ENCODE data around the gene FLNC.

The FLNC gene

GRCh38 chr7:128846781-128847444, 16.7 kb downstream of the FLNC start:
- no peak for DNase-seq

GRCh38 chr7:128847721-128848211, 17.6 kb downstream of the FLNC start:
- DNase-seq = no peak

- no peak for DNase-seq
Observed at GRCh38 chr7:128848289-128849155, 18.3 kb downstream of the FLNC start.

- no peak for DNase-seq
Observed at GRCh38 chr7:128849156-128849515, 18.9 kb downstream of the FLNC start.

GRCh38 chr7:128849804-128850490, 19.7 kb downstream of the FLNC start:
- no peak for DNase-seq

GRCh38 chr7:128852537-128853254, 22.5 kb downstream of the FLNC start:
- DNase-seq = no peak

GRCh38 chr7:128853799-128854198, 23.6 kb downstream of the FLNC start:
- DNase-seq = no peak

GRCh38 chr7:128854396-128854795, 24.2 kb downstream of the FLNC start:
- DNase-seq = no peak

- no peak for DNase-seq
Observed at GRCh38 chr7:128855559-128855958, 25.4 kb downstream of the FLNC start.

- no peak for DNase-seq
Observed at GRCh38 chr7:128856001-128856718, 26.0 kb downstream of the FLNC start.

- no peak for DNase-seq
Observed at GRCh38 chr7:128858380-128859231, 28.4 kb downstream of the FLNC start.

GRCh38 chr7:128859232-128860157, 29.3 kb downstream of the FLNC start:
- no peak for DNase-seq

- no peak for DNase-seq
Observed at GRCh38 chr7:128860158-128861073, 30.2 kb downstream of the FLNC start.

- DNase-seq = no peak
Observed at GRCh38 chr7:128861957-128862570, 31.9 kb downstream of the FLNC start.

- DNase-seq = peak; percentile 93
Observed at GRCh38 chr7:128862571-128863432, 32.6 kb downstream of the FLNC start, which contains the start of gene ATP6V1F. Gene ATP6V1F (plus strand): TSS chr7:128862856. CDS start chr7:128862905, 49 bp downstream.

- DNase-seq = no peak
Observed at GRCh38 chr7:128863433-128863989, 33.3 kb downstream of the FLNC start.

GRCh38 chr7:128865303-128865702, 35.1 kb downstream of the FLNC start:
- no peak for DNase-seq

Measured in GOT3 (cell line).